ENCODE measurements around the gene MTX2. TPM values are rescaled to one million over a fixed set of nuclear protein-coding genes. Genes with fewer than 3 reads are reported as not detected.
A peak's percentile ranks its signal among the peaks of the same experiment; 100 is the strongest.

Gene MTX2
- total and polyA plus RNA-seq, 9 of the 15 experiments (the other 6 are each of a cell fraction or from before 2014, with no cell fraction given): 38.1 to 170 (median 88.0) TPM

DNA sequence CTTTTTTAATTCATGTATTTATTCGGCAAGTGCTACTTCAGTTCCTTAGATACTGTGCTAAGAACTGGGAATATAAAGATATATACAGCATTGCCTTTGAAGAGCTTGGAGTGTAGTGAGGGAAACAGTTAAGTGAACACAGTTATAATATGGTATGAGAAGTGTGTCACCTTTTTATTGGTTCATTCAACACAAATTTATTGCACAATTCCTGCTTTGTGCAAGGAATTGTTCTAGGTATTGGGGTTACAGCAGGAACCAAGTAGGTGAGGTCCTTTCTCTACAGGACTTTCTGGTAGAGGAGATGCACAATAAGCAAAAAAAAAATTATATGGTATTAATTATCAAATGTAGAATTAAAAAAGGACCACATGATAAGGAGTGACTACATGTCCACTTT, 65.5 kb downstream of the MTX2 start:
- Histone ChIP-seq H3K36me3 (ENCODE audit: control insufficient read depth, insufficient read depth, low read length) (peaks cover 58% of the 10 kb centered on the region; the same call in 2 of the 3 replicates), H3K9ac (ENCODE audit: insufficient read depth in 1 of 2, low read depth in 2 of 2, low read length in 2 of 2) (no peak overlapping the region), H2AFZ (ENCODE audit: low read depth, low read length) (no peak overlapping the region), H3K4me3 (no peak overlapping the region), H3K27me3 (ENCODE audit: control insufficient read depth in 2 of 2, insufficient read depth in 2 of 2, low read length in 2 of 2) (no peaks in the 10 kb centered on the region), H3K4me2 (ENCODE audit: insufficient read depth, low read length) (no peak overlapping the region), H3K4me1 (replicated peaks in 1 of 2; ENCODE audit: control insufficient read depth in 2 of 2, insufficient read depth in 2 of 2, low read length in 2 of 2) (no peaks in the 10 kb centered on the region), H3K9me3 (replicated peaks; ENCODE audit: control insufficient read depth, insufficient read depth, low read depth, low read length) (no peaks in the 10 kb centered on the region), H3K27ac (ENCODE audit: extremely low read depth, low read depth, low read length) (no peak overlapping the region), H3K79me2 (ENCODE audit: control insufficient read depth, insufficient read depth, low read length) (no peaks in the 10 kb centered on the region), H4K20me1 (replicated peaks; ENCODE audit: control insufficient read depth, insufficient read depth, low read length) (no peaks in the 10 kb centered on the region), H3K9me1 (ENCODE audit: control insufficient read depth, insufficient read depth, low read length) (no peaks in the 10 kb centered on the region)
- POLR2A ChIA-PET: no interaction called here
- 91% methylated on average over 1 of the region's 1 CpG for WGBS (ENCODE audit: insufficient coverage, low coverage, missing lambda C conversion rate)
- intact Hi-C loops (cut with micrococcal nuclease) (no loop called here), in situ Hi-C loops (cut with MboI) (no loop called here)
- no peak for DNase-seq (ENCODE audit: extremely low read depth in 1 of 4, low spot score in 3 of 4)
- no TSS peak for BruUV-seq (replicated peaks)
- no peak for ATAC-seq
- TF ChIP-seq CTBP1 (IDR thresholded peaks at IDR 0.05; ENCODE audit: borderline replicate concordance): no peak
- TF ChIP-seq ILF3 (IDR thresholded peaks at IDR 0.05; ENCODE audit: borderline replicate concordance): no peak
- peak; percentile 49 for TF ChIP-seq CEBPB (tag; IDR thresholded peaks at IDR 0.05)
- no peak for TF ChIP-seq MEF2D (tag; conservative IDR thresholded peaks at IDR 0.05; ENCODE audit: low read depth)
- no peak for TF ChIP-seq ESRRA (IDR thresholded peaks at IDR 0.05; ENCODE audit: borderline replicate concordance, low read depth)
- CTCF ChIA-PET (ENCODE audit: low intra/inter-chr PET ratio): no interaction called here
- FAIRE-seq: no peak

DNA sequence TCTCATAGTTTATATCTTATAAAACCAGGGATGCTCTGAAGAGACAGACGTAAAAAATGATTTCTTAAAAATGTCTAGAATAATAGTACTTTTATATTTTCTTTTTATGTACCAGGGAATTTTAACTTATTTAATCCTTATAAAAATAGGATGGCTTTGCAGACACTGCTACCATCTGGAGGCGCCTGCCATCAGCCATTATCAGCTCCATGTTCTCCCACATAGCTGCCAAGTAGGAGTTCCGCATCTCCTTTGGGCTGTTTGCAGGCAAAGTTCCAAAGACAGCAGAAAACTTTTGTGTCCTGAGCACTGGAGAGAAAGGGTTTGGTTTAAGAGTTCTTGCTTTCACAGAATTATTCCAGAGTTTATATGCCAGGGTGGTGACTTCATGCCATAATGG, 69.2 kb downstream of the MTX2 start:
- no peak overlapping the region for H3K4me3 ChIP-seq
- H3K79me2 ChIP-seq (ENCODE audit: control insufficient read depth, insufficient read depth, low read length): no peaks in the 10 kb centered on the region
- ATAC-seq (no peak), DNase-seq (ENCODE audit: extremely low read depth in 1 of 4, low spot score in 3 of 4) (no peak), FAIRE-seq (no peak)
- H3K9me3 ChIP-seq (replicated peaks; ENCODE audit: control insufficient read depth, insufficient read depth, low read depth, low read length): no peaks in the 10 kb centered on the region
- WGBS (ENCODE audit: insufficient coverage, low coverage, missing lambda C conversion rate): 95% methylated on average over 3 of the region's 3 CpGs
- no peaks in the 10 kb centered on the region for H4K20me1 ChIP-seq (replicated peaks; ENCODE audit: control insufficient read depth, insufficient read depth, low read length)
- ChIA-PET POLR2A (interaction anchor here (0.6 kb wide), 1 partner anchor 18 kb away, joined by 3 read pairs; no protein-coding TSS in a partner anchor), CTCF (ENCODE audit: low intra/inter-chr PET ratio) (no interaction called here)
- H3K9me1 ChIP-seq (ENCODE audit: control insufficient read depth, insufficient read depth, low read length): no peaks in the 10 kb centered on the region
- in situ Hi-C loops (cut with MboI) (no loop called here), intact Hi-C loops (cut with micrococcal nuclease) (no loop called here)
- no peaks in the 10 kb centered on the region for H3K4me1 ChIP-seq (replicated peaks in 1 of 2; ENCODE audit: control insufficient read depth in 2 of 2, insufficient read depth in 2 of 2, low read length in 2 of 2)
- H3K36me3 ChIP-seq (ENCODE audit: control insufficient read depth, insufficient read depth, low read length): peaks cover 35% of the 10 kb centered on the region; the same call in 1 of the 3 replicates
- no peak overlapping the region for H3K4me2 ChIP-seq (ENCODE audit: insufficient read depth, low read length)
- no peaks in the 10 kb centered on the region for H3K27me3 ChIP-seq (ENCODE audit: control insufficient read depth in 2 of 2, insufficient read depth in 2 of 2, low read length in 2 of 2)
- H3K9ac ChIP-seq (ENCODE audit: insufficient read depth in 1 of 2, low read depth in 2 of 2, low read length in 2 of 2): no peak overlapping the region
- TF ChIP-seq, protein P1, sequence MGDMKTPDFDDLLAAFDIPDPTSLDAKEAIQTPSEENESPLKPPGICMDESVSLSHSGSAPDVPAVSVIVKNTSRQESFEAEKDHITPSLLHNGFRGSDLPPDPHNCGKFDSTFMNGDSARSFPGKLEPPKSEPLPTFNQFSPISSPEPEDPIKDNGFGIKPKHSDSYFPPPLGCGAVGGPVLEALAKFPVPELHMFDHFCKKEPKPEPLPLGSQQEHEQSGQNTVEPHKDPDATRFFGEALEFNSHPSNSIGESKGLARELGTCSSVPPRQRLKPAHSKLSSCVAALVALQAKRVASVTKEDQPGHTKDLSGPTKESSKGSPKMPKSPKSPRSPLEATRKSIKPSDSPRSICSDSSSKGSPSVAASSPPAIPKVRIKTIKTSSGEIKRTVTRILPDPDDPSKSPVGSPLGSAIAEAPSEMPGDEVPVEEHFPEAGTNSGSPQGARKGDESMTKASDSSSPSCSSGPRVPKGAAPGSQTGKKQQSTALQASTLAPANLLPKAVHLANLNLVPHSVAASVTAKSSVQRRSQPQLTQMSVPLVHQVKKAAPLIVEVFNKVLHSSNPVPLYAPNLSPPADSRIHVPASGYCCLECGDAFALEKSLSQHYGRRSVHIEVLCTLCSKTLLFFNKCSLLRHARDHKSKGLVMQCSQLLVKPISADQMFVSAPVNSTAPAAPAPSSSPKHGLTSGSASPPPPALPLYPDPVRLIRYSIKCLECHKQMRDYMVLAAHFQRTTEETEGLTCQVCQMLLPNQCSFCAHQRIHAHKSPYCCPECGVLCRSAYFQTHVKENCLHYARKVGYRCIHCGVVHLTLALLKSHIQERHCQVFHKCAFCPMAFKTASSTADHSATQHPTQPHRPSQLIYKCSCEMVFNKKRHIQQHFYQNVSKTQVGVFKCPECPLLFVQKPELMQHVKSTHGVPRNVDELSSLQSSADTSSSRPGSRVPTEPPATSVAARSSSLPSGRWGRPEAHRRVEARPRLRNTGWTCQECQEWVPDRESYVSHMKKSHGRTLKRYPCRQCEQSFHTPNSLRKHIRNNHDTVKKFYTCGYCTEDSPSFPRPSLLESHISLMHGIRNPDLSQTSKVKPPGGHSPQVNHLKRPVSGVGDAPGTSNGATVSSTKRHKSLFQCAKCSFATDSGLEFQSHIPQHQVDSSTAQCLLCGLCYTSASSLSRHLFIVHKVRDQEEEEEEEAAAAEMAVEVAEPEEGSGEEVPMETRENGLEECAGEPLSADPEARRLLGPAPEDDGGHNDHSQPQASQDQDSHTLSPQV (IDR thresholded peaks at IDR 0.05): no peak
- TF ChIP-seq, protein P2, sequence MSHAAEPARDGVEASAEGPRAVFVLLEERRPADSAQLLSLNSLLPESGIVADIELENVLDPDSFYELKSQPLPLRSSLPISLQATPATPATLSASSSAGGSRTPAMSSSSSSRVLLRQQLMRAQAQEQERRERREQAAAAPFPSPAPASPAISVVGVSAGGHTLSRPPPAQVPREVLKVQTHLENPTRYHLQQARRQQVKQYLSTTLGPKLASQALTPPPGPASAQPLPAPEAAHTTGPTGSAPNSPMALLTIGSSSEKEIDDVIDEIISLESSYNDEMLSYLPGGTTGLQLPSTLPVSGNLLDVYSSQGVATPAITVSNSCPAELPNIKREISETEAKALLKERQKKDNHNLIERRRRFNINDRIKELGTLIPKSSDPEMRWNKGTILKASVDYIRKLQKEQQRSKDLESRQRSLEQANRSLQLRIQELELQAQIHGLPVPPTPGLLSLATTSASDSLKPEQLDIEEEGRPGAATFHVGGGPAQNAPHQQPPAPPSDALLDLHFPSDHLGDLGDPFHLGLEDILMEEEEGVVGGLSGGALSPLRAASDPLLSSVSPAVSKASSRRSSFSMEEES (CRISPR knock-in tag; IDR thresholded peaks at IDR 0.05): no peak
- TF ChIP-seq RCOR1 (IDR thresholded peaks at IDR 0.05; ENCODE audit: borderline replicate concordance in 1 of 2, low read depth in 2 of 2, low read length in 2 of 2): no peak
- no peak for TF ChIP-seq SREBF1 (IDR thresholded peaks at IDR 0.05; ENCODE audit: borderline replicate concordance, low read depth, low read length)
- no peak for TF ChIP-seq BDP1 (IDR thresholded peaks at IDR 0.05; ENCODE audit: insufficient read depth, insufficient read length)
- no peak for TF ChIP-seq KDM1A (IDR thresholded peaks at IDR 0.05)
- H2AFZ ChIP-seq (ENCODE audit: low read depth, low read length): no peak overlapping the region
- H3K27ac ChIP-seq (ENCODE audit: extremely low read depth, low read depth, low read length): no peak overlapping the region
- BruUV-seq (replicated peaks): no TSS peak

All from K562 (cell line).